GM19328 (cell line): ENCODE data around the gene GBF1.

Source experiments
- ATAC-seq: cut with Tn5 transposase; IDR thresholded peaks from one replicate; pipeline ENCODE4 v1.9.1; 2021; ENCODE audit warnings: mild to moderate bottlenecking, moderate library complexity; ENCODE audit not compliant: unreplicated experiment

GBF1 gene

DNA sequence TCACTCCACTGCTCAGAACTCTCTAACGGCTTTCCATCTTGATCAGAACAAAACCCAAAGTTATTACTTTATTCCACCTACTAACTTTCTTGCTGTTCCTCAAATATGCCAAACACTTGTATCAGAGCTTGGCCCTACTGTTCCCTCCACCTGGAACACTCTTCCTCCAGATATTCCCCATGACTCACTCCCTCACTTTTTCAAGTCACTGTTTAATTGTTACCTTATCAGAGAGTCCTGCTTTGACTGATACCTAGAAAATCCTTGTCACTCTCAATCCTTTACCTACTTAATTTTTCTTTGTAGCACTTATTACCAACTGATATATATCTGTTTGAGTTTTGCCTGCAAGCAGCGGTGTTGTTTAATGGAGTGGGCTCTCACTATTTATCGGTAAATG, 144.6 kb downstream of the GBF1 start:
- ATAC-seq, result no peak

- no peak for ATAC-seq
Observed at GRCh38 chr10:102392306-102392705, 147.0 kb downstream of the GBF1 start.

DNA sequence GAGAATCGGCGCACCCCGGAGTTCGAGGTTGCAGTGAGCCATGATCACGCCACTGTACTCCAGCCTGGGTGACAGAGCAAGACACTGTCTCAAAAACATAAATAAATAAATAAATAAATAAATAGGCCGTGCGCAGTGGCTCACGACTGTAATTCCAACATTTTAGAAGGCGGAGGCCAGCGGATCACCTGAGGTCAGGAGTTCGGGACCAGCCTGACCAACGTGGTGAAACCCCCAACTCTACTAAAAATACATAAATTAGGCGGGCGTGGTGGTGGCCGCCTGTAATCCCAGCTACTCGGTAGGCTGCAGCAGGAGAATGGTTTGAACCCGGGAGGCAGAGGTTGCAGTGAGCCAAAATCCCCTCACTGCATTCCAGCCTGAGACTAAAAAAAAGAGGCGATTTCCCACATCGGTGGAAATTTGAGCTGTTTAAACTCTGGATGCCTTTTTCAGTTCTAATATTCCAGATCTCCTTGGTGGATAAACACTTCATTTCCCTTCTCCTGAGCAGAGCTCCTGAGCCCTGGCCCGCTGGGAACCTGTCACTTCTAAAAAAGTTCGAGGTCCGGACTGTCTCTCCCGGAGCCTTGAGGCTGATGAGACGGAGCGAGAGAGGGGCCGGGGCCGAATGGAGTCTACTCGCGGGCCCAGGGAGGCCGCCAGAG, 148.2 kb downstream of the GBF1 start:
- ATAC-seq, result no peak

- peak; percentile 82 for ATAC-seq
Observed at GRCh38 chr10:102394079-102394800, 148.9 kb downstream of the GBF1 start.

DNA sequence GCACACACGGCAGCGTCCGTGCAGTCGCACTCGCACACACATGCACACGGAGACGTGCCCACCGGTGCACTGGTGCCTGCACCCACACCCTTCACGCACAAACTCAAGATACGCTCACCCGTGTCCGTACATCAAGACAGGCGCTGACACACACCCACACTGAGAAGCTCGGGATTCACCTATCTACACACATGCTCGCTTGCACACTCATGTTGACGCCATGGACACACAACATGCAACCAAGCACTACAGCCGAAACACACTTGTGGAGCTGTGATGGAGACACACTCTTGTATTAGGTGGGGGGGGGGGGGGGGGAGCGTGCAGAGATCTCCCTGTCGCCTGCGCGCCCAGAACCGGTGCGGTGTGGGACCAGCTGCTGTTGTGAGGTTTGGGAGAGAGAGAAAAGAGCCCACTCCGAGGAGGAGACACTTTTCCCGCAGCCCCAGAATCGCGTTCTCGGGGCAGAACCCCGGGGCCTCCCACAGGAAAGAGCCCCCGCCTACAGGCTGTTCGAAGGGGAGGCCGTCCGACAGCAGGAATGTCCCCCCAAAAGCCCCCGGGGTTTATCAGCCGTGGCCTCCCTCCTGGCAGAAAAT, 149.6 kb downstream of the GBF1 start:
- ATAC-seq, result no peak

- ATAC-seq, result no peak
Observed at GRCh38 chr10:102395400-102396316, 150.3 kb downstream of the GBF1 start, which contains the start of gene NFKB2. TSS of gene NFKB2 (plus strand) at chr10:102395705. CDS start at chr10:102395960, 255 bp downstream.

DNA sequence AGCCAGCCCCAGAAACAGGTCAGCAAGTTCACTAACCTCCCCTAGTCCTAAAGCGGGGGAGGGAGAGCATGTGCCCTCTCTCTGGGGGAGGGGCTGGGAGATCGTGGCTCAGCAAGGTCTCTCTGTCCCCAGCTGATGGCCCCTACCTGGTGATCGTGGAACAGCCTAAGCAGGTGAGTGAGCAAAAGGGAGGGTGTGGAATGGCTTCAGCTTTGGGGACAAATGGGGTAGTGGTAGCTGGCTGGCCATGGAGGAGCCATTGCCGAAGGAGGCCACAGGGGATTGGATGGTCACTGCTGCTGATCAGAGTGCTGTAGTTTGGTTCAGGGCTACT, 151.0 kb downstream of the GBF1 start:
- no peak for ATAC-seq

GRCh38 chr10:102396730-102397151, 151.4 kb downstream of the GBF1 start:
- no peak for ATAC-seq

- no peak for ATAC-seq
Observed at GRCh38 chr10:102397222-102398171, 152.2 kb downstream of the GBF1 start.

GRCh38 chr10:102398172-102399020, 153.1 kb downstream of the GBF1 start:
- ATAC-seq, result no peak

DNA sequence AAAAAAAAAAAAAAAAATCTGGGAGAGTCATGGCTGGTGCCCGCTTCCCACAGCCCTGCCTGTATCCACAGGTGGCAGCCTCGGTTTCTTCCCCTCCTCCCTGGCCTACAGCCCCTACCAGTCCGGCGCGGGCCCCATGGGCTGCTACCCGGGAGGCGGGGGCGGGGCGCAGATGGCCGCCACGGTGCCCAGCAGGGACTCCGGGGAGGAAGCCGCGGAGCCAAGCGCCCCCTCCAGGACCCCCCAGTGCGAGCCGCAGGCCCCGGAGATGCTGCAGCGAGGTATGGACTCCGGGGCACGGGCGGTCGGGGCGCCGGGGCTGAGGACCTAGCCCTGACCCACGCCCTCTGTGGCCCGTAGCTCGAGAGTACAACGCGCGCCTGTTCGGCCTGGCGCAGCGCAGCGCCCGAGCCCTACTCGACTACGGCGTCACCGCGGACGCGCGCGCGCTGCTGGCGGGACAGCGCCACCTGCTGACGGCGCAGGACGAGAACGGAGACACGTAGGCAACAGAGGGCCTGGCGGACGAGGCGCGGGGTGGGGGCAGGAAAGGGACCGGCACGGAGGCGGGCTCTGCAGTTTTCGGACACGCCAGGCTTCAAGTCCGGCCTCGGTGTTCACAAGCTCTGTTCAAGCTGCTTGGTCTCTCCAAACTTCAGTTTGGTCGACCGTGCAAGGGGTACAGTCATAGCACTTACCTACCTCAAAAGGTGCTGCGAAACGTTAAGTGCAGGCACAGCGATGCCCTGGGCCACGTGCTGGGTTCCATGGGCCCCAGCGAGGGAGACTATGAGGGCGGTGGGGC, 154.1 kb downstream of the GBF1 start:
- peak; percentile 40 for ATAC-seq

DNA sequence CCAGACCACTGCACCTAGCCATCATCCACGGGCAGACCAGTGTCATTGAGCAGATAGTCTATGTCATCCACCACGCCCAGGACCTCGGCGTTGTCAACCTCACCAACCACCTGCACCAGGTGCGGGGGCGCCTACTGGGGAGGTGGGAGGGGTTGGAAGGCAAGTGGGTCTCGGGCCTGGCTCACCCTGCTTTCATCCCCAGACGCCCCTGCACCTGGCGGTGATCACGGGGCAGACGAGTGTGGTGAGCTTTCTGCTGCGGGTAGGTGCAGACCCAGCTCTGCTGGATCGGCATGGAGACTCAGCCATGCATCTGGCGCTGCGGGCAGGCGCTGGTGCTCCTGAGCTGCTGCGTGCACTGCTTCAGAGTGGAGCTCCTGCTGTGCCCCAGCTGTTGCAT, 154.7 kb downstream of the GBF1 start:
- no peak for ATAC-seq

GRCh38 chr10:102400598-102401341, 155.4 kb downstream of the GBF1 start:
- no peak for ATAC-seq

DNA sequence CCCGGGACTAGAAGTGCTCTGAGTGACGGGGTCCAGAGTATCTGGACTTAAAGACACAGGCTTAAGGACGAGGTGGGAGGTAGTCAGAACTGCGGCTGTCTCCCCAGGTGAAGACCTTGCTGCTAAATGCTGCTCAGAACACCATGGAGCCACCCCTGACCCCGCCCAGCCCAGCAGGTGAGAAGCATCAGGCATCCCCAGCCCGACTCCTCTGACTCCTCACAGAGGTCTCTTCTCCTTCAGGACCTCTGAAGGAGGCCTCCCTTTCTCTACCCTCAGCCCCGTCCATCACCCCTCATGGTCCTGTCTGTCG, 156.0 kb downstream of the GBF1 start:
- ATAC-seq, result no peak

DNA sequence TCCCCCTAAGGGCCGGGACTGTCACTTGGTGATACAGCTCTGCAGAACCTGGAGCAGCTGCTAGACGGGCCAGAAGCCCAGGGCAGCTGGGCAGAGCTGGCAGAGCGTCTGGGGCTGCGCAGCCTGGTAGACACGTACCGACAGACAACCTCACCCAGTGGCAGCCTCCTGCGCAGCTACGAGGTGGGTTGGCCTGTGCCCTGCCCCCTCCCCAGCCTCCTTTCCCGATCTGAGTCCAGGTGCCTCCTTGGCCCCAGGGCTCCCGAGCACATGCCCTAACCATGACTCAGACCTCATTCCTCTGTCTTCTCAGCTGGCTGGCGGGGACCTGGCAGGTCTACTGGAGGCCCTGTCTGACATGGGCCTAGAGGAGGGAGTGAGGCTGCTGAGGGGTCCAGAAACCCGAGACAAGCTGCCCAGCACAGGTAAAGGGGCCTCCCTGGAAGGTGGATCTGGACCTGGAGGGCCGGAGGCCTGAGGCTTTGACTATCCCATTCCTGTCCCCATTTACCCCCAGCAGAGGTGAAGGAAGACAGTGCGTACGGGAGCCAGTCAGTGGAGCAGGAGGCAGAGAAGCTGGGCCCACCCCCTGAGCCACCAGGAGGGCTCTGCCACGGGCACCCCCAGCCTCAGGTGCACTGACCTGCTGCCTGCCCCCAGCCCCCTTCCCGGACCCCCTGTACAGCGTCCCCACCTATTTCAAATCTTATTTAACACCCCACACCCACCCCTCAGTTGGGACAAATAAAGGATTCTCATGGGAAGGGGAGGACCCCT, 156.6 kb downstream of the GBF1 start:
- no peak for ATAC-seq

DNA sequence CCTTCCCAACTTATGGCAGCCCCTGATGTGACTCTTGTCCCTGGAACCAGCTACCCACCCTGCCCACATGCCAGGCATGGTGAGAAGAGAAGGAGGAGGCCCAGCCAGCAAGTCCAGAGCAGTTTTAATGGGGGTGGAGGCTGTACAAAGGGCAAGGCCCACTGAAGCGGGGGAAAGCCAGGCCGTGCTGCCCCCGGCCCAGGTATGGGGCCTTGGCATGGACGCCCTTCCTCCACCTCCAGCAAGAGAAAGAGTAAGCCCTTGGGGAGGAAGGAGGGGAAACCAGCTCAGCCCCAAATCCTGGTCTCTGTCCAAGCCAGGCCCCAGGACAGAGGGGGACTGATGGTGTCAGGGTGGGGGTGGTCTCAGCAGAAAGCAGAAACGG, 157.2 kb downstream of the GBF1 start:
- no peak for ATAC-seq

GRCh38 chr10:102403115-102403514, 157.8 kb downstream of the GBF1 start:
- no peak for ATAC-seq
